HCT116 (cell line): ENCODE measurements around the gene PDE4B. TPM values are rescaled to one million over a fixed set of nuclear protein-coding genes. Genes with fewer than 3 reads are reported as not detected.

Source experiments
- ATAC-seq: fragments of 200-7000 bp; cut with Tn5 transposase; 2 replicates; pipeline ENCODE4 v1.9.1; 2020; ENCODE audit warnings: mild to moderate bottlenecking, moderate library complexity
- BruUV-seq: library from RNA; stranded (reverse); fragments of 400-500 nt; replicated peaks from 2 replicates; lab custom pipeline; 2021; lab: Mats Ljungman, UMichigan
- CTCF ChIA-PET: fragments of 300-600 bp; sonication (Branson Sonifier 250); formaldehyde crosslinking; loops from one replicate; lab custom pipeline; 2021; ENCODE audit warnings: antibody characterized with exemption; lab: Charles Lee
- POLR2A ChIA-PET: fragments of 300-600, 350-600 bp; sonication (Branson Sonifier 250); formaldehyde crosslinking; loops from one replicate; lab custom pipeline; 2021; ENCODE audit warnings: antibody characterized with exemption; lab: Charles Lee
- RAD21 ChIA-PET, 2 experiments: fragments of 300-600 bp; sonication (Branson Sonifier 250); formaldehyde crosslinking; loops; one replicate each; lab custom pipeline; 2023; ENCODE audit warnings: low total read pairs in 2 of 2; ENCODE audit not compliant: uncharacterized antibody in 2 of 2, unreplicated experiment in 2 of 2, low non-redundant PET in 1 of 2; lab: Charles Lee
- DNase-seq: peaks from one replicate; pipeline ENCODE4 v3.0.0-alpha.2; 2010; ENCODE audit warnings: low read depth, low spot score
- H2AFZ ChIP-seq: fragments of 200-600 bp; shearing (Covaris generic), sonication (generic); 2 replicates; pipeline ENCODE4 v1.6.1; 2017; ENCODE audit warnings: low read depth, mixed run types, mixed read lengths, antibody characterized with exemption, low read length; ENCODE audit not compliant: poor library complexity, severe bottlenecking
- H3K27ac ChIP-seq: 2 replicates; pipeline ENCODE4 v1.5.1; 2012; ENCODE audit warnings: low read depth, low read length
- H3K27me3 ChIP-seq: fragments of 200-600 bp; sonication (generic); 2 replicates; pipeline ENCODE4 v1.6.1; 2016; ENCODE audit warnings: mixed run types, low read length, mixed read lengths; ENCODE audit not compliant: insufficient read depth
- H3K36me3 ChIP-seq, 2 experiments: fragments of 200-500 bp in 1 of 2; fragments of 200-600 bp in 1 of 2; sonication (Bioruptor generic) in 1 of 2; sonication (generic) in 1 of 2; 2 replicates each; pipeline versions ENCODE4 v1.5.1 to v1.6.1; 2014 to 2016; ENCODE audit warnings: low read length in 2 of 2, inconsistent platforms in 1 of 2, mixed read lengths in 1 of 2, mixed run types in 1 of 2; ENCODE audit not compliant: insufficient read depth in 2 of 2, control insufficient read depth in 1 of 2
- H3K4me1 ChIP-seq, 2 experiments: fragments of 200-600 bp in 1 of 2; sonication (generic) in 1 of 2; 2 replicates each; pipeline versions ENCODE4 v1.5.1 to v1.6.1; 2012 to 2017; ENCODE audit warnings: low read length in 2 of 2, inconsistent platforms in 1 of 2, mild to moderate bottlenecking in 1 of 2, mixed read lengths in 1 of 2, mixed run types in 1 of 2, moderate library complexity in 1 of 2; ENCODE audit not compliant: insufficient read depth in 2 of 2, control insufficient read depth in 1 of 2
- H3K4me2 ChIP-seq: fragments of 200-600 bp; sonication (generic); 2 replicates; pipeline ENCODE4 v1.6.1; 2017; ENCODE audit warnings: mixed run types, low read length, mixed read lengths
- H3K4me3 ChIP-seq, 2 experiments: fragments of 200-600 bp in 1 of 2; sonication (generic) in 1 of 2; replicated peaks in 1 of 2; 2 replicates each; pipeline ENCODE4 v1.5.1; 2011 to 2016; ENCODE audit warnings: low read length in 2 of 2, control low read depth in 1 of 2, low read depth in 1 of 2, mild to moderate bottlenecking in 1 of 2, mixed read lengths in 1 of 2, mixed run types in 1 of 2
- H3K79me2 ChIP-seq: fragments of 200-600 bp; sonication (generic); 2 replicates; pipeline ENCODE4 v1.6.1; 2017; ENCODE audit warnings: mild to moderate bottlenecking, mixed run types, low read length, moderate library complexity, mixed read lengths; ENCODE audit not compliant: insufficient read depth
- H3K9ac ChIP-seq: fragments of 200-600 bp; sonication (generic); 2 replicates; pipeline ENCODE4 v1.6.1; 2016; ENCODE audit warnings: low read length, mixed read lengths
- H3K9me2 ChIP-seq: fragments of 200-600 bp; sonication (generic), shearing (Covaris generic); 2 replicates; pipeline ENCODE4 v1.6.1; 2017; ENCODE audit warnings: mixed run types, mild to moderate bottlenecking, moderate library complexity; ENCODE audit not compliant: insufficient read depth
- H3K9me3 ChIP-seq, 2 experiments: fragments of 200-500 bp in 1 of 2; fragments of 200-600 bp in 1 of 2; sonication (Bioruptor generic) in 1 of 2; sonication (generic) in 1 of 2; 2 replicates each; pipeline ENCODE4 v1.6.1; 2014 to 2017; ENCODE audit warnings: low read length in 2 of 2, mixed read lengths in 2 of 2, inconsistent platforms in 1 of 2, low read depth in 1 of 2, mild to moderate bottlenecking in 1 of 2, mixed run types in 1 of 2, moderate library complexity in 1 of 2; ENCODE audit not compliant: control insufficient read depth in 1 of 2, insufficient read depth in 1 of 2
- H4K20me1 ChIP-seq: fragments of 200-600 bp; sonication (generic), shearing (Covaris generic); 2 replicates; pipeline ENCODE4 v1.6.1; 2017; ENCODE audit warnings: mixed run types, mild to moderate bottlenecking, moderate library complexity; ENCODE audit not compliant: insufficient read depth
- CBX3 ChIP-seq: IDR thresholded peaks from 2 replicates; pipeline ENCODE4 v1.6.1; 2012; ENCODE audit warnings: low read depth
- CEBPB ChIP-seq: IDR thresholded peaks from 2 replicates; pipeline ENCODE4 v1.6.1; 2012; ENCODE audit warnings: low read depth
- EGR1 ChIP-seq: IDR thresholded peaks from 2 replicates; pipeline ENCODE4 v1.6.1; 2012; ENCODE audit warnings: low read depth
- ELF1 ChIP-seq: IDR thresholded peaks from 2 replicates; pipeline ENCODE4 v1.6.1; 2012; ENCODE audit warnings: low read depth, borderline replicate concordance
- EZH2 ChIP-seq: fragments of 200-600 bp; sonication (generic); IDR thresholded peaks from 2 replicates; pipeline ENCODE4 v1.6.1; 2017; ENCODE audit warnings: antibody characterized with exemption, mixed run types
- EZH2phosphoT487 ChIP-seq: fragments of 200-600 bp; IDR thresholded peaks from 2 replicates; pipeline ENCODE4 v1.6.1; 2018; ENCODE audit warnings: antibody characterized with exemption, borderline replicate concordance
- FOSL1 ChIP-seq: IDR thresholded peaks from 2 replicates; pipeline ENCODE4 v1.6.1; 2012; ENCODE audit warnings: low read depth
- JUND ChIP-seq: IDR thresholded peaks from 2 replicates; pipeline ENCODE4 v1.6.1; 2012
- POLR2AphosphoS5 ChIP-seq: IDR thresholded peaks from 2 replicates; pipeline ENCODE4 v1.6.1; 2011; ENCODE audit warnings: mild to moderate bottlenecking, low read depth, low read length, moderate library complexity
- RAD21 ChIP-seq: IDR thresholded peaks from 2 replicates; pipeline ENCODE4 v1.6.1; 2012; ENCODE audit warnings: low read depth, mild to moderate bottlenecking
- SIN3A ChIP-seq: IDR thresholded peaks from 2 replicates; pipeline ENCODE4 v1.6.1; 2012; ENCODE audit warnings: low read depth
- SP1 ChIP-seq: IDR thresholded peaks from 2 replicates; pipeline ENCODE4 v1.6.1; 2012; ENCODE audit warnings: low read depth
- SRF ChIP-seq: IDR thresholded peaks from 2 replicates; pipeline ENCODE4 v1.6.1; 2012; ENCODE audit warnings: low read depth
- TCF7L2 ChIP-seq: IDR thresholded peaks from 2 replicates; pipeline ENCODE4 v1.7.0; 2011; ENCODE audit warnings: borderline replicate concordance, inconsistent platforms; ENCODE audit not compliant: insufficient read depth, insufficient read length; ENCODE audit errors: extremely low read depth
- YY1 ChIP-seq: IDR thresholded peaks from 2 replicates; pipeline ENCODE4 v1.6.1; 2011; ENCODE audit warnings: low read length, low read depth, moderate library complexity, mild to moderate bottlenecking; ENCODE audit not compliant: insufficient replicate concordance; ENCODE audit errors: extremely low read depth
- ZFX ChIP-seq: fragments of 450-650 bp; IDR thresholded peaks from 2 replicates; pipeline ENCODE4 v1.6.1; 2017
- intact Hi-C: fragments of 100-400 bp; cut with micrococcal nuclease; formaldehyde crosslinking; loops from 2 replicates; pipeline ENCODE4 v1.10.0; 2022
- total RNA-seq: library from RNA; stranded (reverse); gene quantifications from one replicate; pipeline ENCODE4 v1.2.1, GENCODE V29; 2021; ENCODE audit not compliant: unreplicated experiment
- TF ChIP-seq, protein P1 (sequence below): IDR thresholded peaks from 2 replicates; pipeline ENCODE4 v1.6.1; 2012
- TF ChIP-seq, protein P2 (sequence below), 3 experiments: fragments of 200-600 bp in 1 of 3; sonication (generic) in 1 of 3; IDR thresholded peaks in 2 of 3; conservative IDR thresholded peaks in 1 of 3; 2 replicates each; pipeline ENCODE4 v1.5.1; 2012 to 2017; ENCODE audit warnings: low read depth in 2 of 3, low read length in 2 of 3, antibody characterized with exemption in 1 of 3, borderline replicate concordance in 1 of 3, control low read depth in 1 of 3, mild to moderate bottlenecking in 1 of 3, mixed read lengths in 1 of 3, mixed run types in 1 of 3, moderate library complexity in 1 of 3; ENCODE audit not compliant: insufficient read depth in 1 of 3
- TF ChIP-seq, protein P3 (sequence below): IDR thresholded peaks from 2 replicates; pipeline ENCODE4 v1.6.1; 2012; ENCODE audit warnings: low read depth
- TF ChIP-seq, protein P4 (sequence below): IDR thresholded peaks from 2 replicates; pipeline ENCODE4 v1.6.1; 2012

PDE4B gene
- total RNA-seq, 1 experiment from 2014 or later = 76.9 TPM

DNA sequence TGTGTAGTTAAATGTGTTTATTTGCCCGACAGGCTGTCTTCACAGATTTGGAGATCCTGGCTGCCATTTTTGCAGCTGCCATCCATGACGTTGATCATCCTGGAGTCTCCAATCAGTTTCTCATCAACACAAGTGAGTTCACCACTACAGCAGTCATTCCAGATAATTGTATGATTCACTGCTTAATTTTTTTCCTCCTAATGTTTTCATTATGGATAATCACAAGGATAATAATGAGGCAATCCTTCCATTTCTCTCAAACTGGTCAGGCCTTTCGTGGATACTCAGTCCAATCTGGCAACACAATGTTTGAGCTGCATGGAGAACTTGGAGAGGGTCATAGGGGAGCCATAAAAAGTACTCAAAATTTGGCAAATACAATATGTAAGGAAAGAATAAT lies 572.9 kb downstream of the PDE4B start:
- Histone ChIP-seq H4K20me1 (no peaks in the 10 kb centered on the region), H3K79me2 (peaks cover 89% of the 10 kb centered on the region), H3K4me3 (no peak overlapping the region), H3K27me3 (no peaks in the 10 kb centered on the region), H3K27ac (no peak overlapping the region), H3K9me3 (no peaks in the 10 kb centered on the region), H3K9ac (no peak overlapping the region), H3K4me1 (no peaks in the 10 kb centered on the region), H3K36me3 (peaks cover 83 to 92% of the 10 kb centered on the region in 2 experiments), H3K9me2 (no peaks in the 10 kb centered on the region), H2AFZ (no peak overlapping the region), H3K4me2 (no peak overlapping the region)
- ChIA-PET POLR2A (no interaction called here), RAD21 (no interaction called here), CTCF (no interaction called here)
- no peak for TF ChIP-seq TCF7L2
- TF ChIP-seq CBX3 = no peak
- no peak for TF ChIP-seq ZFX
- TF ChIP-seq, protein P1, sequence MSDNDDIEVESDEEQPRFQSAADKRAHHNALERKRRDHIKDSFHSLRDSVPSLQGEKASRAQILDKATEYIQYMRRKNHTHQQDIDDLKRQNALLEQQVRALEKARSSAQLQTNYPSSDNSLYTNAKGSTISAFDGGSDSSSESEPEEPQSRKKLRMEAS = no peak
- no peak for TF ChIP-seq EZH2phosphoT487
- TF ChIP-seq EGR1 = no peak
- no peak for TF ChIP-seq SIN3A
- TF ChIP-seq FOSL1 = no peak
- no peak for TF ChIP-seq ELF1
- TF ChIP-seq, protein P2, sequence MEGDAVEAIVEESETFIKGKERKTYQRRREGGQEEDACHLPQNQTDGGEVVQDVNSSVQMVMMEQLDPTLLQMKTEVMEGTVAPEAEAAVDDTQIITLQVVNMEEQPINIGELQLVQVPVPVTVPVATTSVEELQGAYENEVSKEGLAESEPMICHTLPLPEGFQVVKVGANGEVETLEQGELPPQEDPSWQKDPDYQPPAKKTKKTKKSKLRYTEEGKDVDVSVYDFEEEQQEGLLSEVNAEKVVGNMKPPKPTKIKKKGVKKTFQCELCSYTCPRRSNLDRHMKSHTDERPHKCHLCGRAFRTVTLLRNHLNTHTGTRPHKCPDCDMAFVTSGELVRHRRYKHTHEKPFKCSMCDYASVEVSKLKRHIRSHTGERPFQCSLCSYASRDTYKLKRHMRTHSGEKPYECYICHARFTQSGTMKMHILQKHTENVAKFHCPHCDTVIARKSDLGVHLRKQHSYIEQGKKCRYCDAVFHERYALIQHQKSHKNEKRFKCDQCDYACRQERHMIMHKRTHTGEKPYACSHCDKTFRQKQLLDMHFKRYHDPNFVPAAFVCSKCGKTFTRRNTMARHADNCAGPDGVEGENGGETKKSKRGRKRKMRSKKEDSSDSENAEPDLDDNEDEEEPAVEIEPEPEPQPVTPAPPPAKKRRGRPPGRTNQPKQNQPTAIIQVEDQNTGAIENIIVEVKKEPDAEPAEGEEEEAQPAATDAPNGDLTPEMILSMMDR (IDR thresholded peaks at IDR 0.05 in 2 of 3, conservative IDR thresholded peaks at IDR 0.05 in 1 of 3; ENCODE audit: borderline replicate concordance in 1 of 3, insufficient read depth in 1 of 3, low read depth in 2 of 3, low read length in 2 of 3) = no peak
- no peak for TF ChIP-seq CEBPB
- no peak for TF ChIP-seq SRF
- no peak for TF ChIP-seq SP1
- TF ChIP-seq, protein P3, sequence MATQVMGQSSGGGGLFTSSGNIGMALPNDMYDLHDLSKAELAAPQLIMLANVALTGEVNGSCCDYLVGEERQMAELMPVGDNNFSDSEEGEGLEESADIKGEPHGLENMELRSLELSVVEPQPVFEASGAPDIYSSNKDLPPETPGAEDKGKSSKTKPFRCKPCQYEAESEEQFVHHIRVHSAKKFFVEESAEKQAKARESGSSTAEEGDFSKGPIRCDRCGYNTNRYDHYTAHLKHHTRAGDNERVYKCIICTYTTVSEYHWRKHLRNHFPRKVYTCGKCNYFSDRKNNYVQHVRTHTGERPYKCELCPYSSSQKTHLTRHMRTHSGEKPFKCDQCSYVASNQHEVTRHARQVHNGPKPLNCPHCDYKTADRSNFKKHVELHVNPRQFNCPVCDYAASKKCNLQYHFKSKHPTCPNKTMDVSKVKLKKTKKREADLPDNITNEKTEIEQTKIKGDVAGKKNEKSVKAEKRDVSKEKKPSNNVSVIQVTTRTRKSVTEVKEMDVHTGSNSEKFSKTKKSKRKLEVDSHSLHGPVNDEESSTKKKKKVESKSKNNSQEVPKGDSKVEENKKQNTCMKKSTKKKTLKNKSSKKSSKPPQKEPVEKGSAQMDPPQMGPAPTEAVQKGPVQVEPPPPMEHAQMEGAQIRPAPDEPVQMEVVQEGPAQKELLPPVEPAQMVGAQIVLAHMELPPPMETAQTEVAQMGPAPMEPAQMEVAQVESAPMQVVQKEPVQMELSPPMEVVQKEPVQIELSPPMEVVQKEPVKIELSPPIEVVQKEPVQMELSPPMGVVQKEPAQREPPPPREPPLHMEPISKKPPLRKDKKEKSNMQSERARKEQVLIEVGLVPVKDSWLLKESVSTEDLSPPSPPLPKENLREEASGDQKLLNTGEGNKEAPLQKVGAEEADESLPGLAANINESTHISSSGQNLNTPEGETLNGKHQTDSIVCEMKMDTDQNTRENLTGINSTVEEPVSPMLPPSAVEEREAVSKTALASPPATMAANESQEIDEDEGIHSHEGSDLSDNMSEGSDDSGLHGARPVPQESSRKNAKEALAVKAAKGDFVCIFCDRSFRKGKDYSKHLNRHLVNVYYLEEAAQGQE = no peak
- TF ChIP-seq EZH2 = no peak
- TF ChIP-seq YY1 = no peak
- TF ChIP-seq RAD21 = no peak
- no peak for TF ChIP-seq POLR2AphosphoS5
- TF ChIP-seq JUND = no peak
- TF ChIP-seq, protein P4, sequence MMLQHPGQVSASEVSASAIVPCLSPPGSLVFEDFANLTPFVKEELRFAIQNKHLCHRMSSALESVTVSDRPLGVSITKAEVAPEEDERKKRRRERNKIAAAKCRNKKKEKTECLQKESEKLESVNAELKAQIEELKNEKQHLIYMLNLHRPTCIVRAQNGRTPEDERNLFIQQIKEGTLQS = no peak
- intact Hi-C loops = no loop called here
- no peak for DNase-seq
- no peak for ATAC-seq
- BruUV-seq = no TSS peak
